Measurements from ENCODE around the gene NSMCE1. TPM values are rescaled to one million over a fixed set of nuclear protein-coding genes. Genes with fewer than 3 reads are reported as not detected.
A peak's percentile ranks its signal among the peaks of the same experiment; 100 is the strongest.

Gene NSMCE1
- total and polyA plus RNA-seq, 10 donors: 18.4 to 79.0 (median 36.7) TPM

GRCh38 chr16:27316038-27316680 lies 47.6 kb upstream of the NSMCE1 start:
- peaks cover 0 to 17% (median 0%) of the 10 kb centered on the region in 6 donors for H3K36me3 ChIP-seq
- peak overlapping the region; percentile 62 to 85 (median 80) for H3K4me3 ChIP-seq
- H3K9me3 ChIP-seq: no peaks in the 10 kb centered on the region
- TF ChIP-seq CTCF (IDR thresholded peaks at IDR 0.05 in 8 of 11, conservative IDR thresholded peaks at IDR 0.05 in 3 of 11) (no peak), POLR2A (IDR thresholded peaks at IDR 0.05) (no peak), POLR2AphosphoS5 (IDR thresholded peaks at IDR 0.05) (no peak)
- 55 to 80% (median 66%) methylated on average over 7 to 8 of the region's 8 CpGs for WGBS, 5 donors
- no peaks in the 10 kb centered on the region for H3K27me3 ChIP-seq (replicated peaks in 1 of 7)
- intact Hi-C loops (cut with DNase I; ENCODE audit: low total_unique reads): loop anchor here (10.0 kb wide), 1 partner anchor 51 kb away; the partner anchor contains the start of gene NSMCE1
- H3K4me1 ChIP-seq: peaks cover 50 to 94% (median 83%) of the 10 kb centered on the region in 6 donors
- peak; percentile 62 for DNase-seq
- H3K27ac ChIP-seq: peak overlapping the region; percentile 95 to 100 (median 98)

- Histone ChIP-seq H3K4me3 (peak overlapping the region; percentile 62 to 85 (median 80)), H3K27me3 (replicated peaks in 1 of 7) (no peaks in the 10 kb centered on the region), H3K4me1 (peaks cover 50 to 93% (median 77%) of the 10 kb centered on the region in 6 donors), H3K36me3 (peaks cover 0 to 14% (median 0%) of the 10 kb centered on the region in 6 donors), H3K27ac (peak overlapping the region; percentile 95 to 100 (median 98)), H3K9me3 (no peaks in the 10 kb centered on the region)
- TF ChIP-seq POLR2AphosphoS5 (IDR thresholded peaks at IDR 0.05): peak; percentile 51 to 76 (median 72)
- peak in 4 of 11 experiments; percentile 8 to 49 (median 18) for TF ChIP-seq CTCF (IDR thresholded peaks at IDR 0.05 in 8 of 11, conservative IDR thresholded peaks at IDR 0.05 in 3 of 11)
- no peak for TF ChIP-seq POLR2A (IDR thresholded peaks at IDR 0.05)
- intact Hi-C loops (cut with DNase I; ENCODE audit: low total_unique reads): loop anchor here (10.0 kb wide), 1 partner anchor 51 kb away; the partner anchor contains the start of gene NSMCE1
- peak; percentile 89 for DNase-seq
- WGBS, 5 donors: 21 to 46% (median 26%) methylated on average over 9 of the region's 9 CpGs
Observed at GRCh38 chr16:27315333-27316037, 46.9 kb upstream of the NSMCE1 start.

- peaks cover 0 to 9% (median 0%) of the 10 kb centered on the region in 6 donors for H3K36me3 ChIP-seq
- no peaks in the 10 kb centered on the region for H3K9me3 ChIP-seq
- H3K4me1 ChIP-seq: peaks cover 46 to 93% (median 73%) of the 10 kb centered on the region in 6 donors
- 62 to 77% (median 70%) methylated on average over 2 of the region's 2 CpGs for WGBS, 5 donors
- intact Hi-C loops (cut with DNase I; ENCODE audit: low total_unique reads): loop anchor here (10.0 kb wide), 1 partner anchor 50 kb away; the partner anchor contains the start of gene NSMCE1
- H3K27ac ChIP-seq: peak overlapping the region; percentile 95 to 100 (median 98)
- no peak for DNase-seq
- H3K27me3 ChIP-seq (replicated peaks in 1 of 7): no peaks in the 10 kb centered on the region
- peak overlapping the region; percentile 62 to 85 (median 80) for H3K4me3 ChIP-seq
- TF ChIP-seq POLR2A (IDR thresholded peaks at IDR 0.05) (no peak), CTCF (IDR thresholded peaks at IDR 0.05 in 8 of 11, conservative IDR thresholded peaks at IDR 0.05 in 3 of 11) (no peak), POLR2AphosphoS5 (IDR thresholded peaks at IDR 0.05) (no peak)
Observed at GRCh38 chr16:27314986-27315332, 46.4 kb upstream of the NSMCE1 start.

All from spleen (tissue), 11 donors.